HG02885 (cell line): ENCODE results near the gene PRICKLE4.

ENCODE experiments used
- ATAC-seq: cut with Tn5 transposase; IDR thresholded peaks from one replicate; pipeline ENCODE4 v1.9.1; 2021; ENCODE audit warnings: mild to moderate bottlenecking; ENCODE audit not compliant: unreplicated experiment, poor library complexity

The PRICKLE4 gene, protein sequence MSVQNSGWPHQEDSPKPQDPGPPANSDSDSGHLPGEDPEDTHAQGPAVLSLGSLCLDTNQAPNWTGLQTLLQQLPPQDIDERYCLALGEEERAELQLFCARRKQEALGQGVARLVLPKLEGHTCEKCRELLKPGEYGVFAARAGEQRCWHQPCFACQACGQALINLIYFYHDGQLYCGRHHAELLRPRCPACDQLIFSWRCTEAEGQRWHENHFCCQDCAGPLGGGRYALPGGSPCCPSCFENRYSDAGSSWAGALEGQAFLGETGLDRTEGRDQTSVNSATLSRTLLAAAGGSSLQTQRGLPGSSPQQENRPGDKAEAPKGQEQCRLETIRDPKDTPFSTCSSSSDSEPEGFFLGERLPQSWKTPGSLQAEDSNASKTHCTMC

DNA sequence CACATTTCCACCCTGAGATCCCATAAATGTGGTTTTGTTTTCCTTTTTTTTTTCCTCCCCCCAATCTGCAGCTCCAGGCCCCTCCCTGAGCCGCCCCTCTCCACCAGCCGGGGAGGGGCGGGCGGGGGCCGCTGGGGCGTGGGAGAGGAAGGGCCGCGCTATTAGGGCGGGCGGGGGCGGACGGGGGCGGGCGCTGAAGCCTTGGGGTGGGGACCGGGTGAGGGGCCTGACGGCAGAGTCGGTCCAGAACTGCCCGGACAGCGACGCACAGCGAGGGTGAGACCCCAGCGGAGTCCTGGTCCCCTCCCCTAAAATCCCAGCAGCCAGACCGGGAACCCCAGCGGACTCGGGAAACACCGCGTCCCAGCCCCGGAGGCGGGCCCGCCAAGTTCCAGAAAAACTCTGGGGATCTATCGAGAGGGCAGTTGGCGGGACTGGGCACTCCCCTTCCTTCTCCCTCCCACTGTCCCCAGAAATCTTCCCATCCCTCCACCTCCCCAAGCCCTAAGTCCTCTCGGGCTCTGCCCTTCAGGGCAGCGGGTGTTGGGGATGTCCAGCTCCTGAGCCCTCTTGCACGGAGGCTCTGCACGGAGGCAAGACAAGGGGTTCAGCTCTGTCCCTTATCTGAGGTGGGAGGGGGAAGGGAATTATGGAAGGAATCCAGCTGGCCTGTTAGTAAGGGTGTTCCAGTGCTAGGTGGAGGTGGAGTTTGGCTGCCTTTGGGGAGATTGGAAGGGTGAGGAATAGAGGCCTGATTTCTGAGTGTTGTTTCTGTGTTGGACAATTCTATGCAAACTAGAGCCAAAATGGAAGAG is at the start of gene PRICKLE4:
PRICKLE4 (plus strand) TSS at position 232 of the 815 bp plus-strand sequence. CDS start 2,692 bp downstream, outside the sequence.
- peak; percentile 8 for ATAC-seq

DNA sequence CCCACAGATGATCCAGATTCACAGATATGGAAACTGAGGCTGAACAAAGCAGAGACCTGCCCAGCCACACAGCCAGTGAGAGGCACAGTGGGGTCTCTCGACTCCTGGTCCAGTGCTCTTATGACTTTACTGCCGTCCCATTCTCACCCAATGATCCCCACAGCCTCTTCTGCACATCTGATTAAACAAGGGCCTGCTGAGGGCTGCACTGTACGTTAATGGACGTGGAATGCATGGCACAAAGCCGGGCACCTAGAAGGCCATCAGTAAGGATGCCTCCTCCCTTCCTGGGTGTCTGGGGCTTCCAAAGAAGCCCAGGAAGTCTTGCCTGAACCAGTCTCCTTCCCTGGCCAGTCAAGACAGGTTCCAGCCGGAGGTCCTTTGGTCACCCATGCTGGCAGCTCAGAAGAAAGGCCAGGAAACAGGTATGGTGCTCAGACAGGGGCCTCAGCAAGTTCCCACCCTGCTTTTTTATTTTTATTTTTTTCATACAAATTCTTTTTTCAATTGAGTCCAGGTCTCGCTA is 49.0 kb upstream of the PRICKLE4 start:
- ATAC-seq, result no peak

DNA sequence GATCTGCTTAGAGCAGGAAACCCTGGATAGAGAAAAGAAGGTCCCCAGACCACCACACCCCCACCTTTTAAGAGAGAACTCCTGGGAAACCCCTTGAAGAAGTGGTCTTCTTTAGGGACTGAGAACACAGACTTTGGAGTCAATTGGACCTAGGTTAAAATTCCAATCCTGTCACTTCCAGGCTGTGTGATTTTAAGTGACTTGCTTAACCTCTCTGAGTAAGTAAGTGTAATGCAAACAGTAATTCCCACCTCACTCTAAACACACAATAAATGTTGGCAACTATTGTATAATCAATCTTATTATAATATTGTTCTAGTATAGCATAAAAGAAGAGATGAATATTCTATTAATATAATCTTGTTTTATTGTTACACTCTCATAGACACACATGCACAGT is 48.4 kb upstream of the PRICKLE4 start:
- ATAC-seq, result no peak

DNA sequence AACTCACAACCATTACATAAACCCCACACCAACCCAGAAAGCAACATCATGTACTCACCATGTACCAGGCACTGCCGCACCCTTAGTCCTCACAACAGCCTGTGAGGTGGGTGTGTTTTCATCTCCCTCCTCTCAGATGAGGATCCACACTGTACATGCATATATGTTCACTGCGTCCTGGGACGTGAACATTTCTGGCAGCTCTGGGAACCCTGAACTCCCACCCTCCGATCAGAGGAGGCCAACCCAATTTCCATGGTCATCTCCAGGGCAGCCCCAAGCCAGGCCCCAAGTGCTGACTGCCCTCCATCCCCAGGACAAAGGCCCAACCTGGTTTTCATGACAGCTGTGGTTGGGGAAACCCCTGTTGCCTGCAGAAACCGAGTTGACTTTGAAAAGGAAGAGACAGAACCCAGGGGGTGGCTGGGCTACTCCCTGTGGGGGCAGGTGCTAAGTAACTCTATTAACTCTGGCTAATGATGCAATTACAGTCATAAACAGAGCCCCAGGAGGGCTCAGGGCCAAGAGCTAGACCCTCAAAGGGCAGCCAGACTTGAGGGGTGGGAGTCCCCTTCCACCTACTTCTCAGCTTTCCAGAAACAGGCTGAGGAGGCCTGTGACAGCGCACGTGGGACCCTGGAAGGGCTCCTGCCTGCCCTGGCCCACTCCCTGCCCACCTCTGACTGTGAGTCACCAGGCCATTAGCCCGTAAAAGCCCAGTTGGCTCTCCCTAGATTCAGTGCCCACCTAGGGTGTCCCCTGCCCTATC is 47.8 kb upstream of the PRICKLE4 start:
- ATAC-seq, result peak; percentile 31

DNA sequence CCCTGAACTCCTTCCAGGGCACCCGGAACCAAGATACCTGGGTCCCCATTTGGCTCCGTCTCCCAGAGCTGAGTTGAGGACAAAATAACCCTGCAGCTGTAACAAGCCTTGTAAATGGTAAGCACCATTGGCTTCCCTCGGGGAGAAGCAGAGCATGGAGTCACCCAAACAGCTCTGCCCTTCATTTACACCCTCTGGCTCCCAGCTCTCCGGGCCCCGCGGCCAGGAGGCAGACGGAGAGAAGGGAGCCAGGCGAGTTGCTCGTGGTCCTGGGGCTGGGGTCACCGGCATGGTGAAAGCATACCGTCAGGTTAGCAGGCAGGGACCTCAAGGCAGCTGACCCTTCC is 47.2 kb upstream of the PRICKLE4 start:
- no peak for ATAC-seq

DNA sequence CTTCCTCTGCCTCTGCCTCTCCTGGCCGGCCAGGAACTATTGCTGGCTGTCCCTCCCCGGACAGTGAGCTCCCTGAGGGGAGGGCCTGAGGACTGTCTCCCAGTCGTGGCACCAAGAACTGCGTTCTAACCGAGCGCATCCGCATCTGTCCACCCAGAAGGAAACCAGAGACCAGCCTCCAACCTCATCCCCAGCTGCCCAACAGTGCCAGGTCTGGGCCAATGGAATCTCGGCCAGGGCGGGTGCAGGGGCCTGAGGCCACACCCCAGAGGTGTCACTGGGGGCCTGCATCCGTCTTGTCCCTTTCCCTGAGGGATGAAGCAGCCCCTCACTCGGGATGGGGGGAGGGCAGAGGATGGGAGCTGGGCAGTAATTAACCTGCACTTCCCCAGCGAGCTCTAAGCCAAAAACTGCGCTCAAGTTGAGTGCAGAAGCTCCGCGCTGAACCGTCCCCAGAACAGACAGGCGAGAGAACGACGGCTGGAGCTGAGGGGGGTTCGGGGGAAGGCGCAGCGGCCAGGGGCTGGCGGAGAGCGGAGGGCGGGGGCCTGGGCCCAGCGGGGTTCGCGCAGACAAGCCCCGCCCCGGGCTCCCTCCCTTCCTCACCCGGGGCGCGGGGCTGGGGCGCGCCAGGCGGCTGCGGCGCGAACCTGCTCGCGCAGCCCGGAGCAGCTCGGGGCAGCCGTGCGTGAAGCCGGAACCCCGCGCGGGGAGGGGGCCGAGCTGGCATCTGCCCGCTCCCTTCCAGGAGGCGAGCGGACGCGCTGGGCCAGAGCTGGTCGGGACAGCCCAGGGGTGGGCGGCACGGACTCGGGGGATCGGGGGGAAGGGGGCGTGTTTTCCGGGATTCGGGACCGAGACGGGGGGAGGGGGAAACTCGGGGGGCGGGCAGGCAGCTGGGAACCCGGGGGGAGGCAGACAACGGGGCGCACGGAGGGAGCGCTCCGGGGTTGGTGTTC is 46.6 kb upstream of the PRICKLE4 start:
- peak; percentile 56 for ATAC-seq

DNA sequence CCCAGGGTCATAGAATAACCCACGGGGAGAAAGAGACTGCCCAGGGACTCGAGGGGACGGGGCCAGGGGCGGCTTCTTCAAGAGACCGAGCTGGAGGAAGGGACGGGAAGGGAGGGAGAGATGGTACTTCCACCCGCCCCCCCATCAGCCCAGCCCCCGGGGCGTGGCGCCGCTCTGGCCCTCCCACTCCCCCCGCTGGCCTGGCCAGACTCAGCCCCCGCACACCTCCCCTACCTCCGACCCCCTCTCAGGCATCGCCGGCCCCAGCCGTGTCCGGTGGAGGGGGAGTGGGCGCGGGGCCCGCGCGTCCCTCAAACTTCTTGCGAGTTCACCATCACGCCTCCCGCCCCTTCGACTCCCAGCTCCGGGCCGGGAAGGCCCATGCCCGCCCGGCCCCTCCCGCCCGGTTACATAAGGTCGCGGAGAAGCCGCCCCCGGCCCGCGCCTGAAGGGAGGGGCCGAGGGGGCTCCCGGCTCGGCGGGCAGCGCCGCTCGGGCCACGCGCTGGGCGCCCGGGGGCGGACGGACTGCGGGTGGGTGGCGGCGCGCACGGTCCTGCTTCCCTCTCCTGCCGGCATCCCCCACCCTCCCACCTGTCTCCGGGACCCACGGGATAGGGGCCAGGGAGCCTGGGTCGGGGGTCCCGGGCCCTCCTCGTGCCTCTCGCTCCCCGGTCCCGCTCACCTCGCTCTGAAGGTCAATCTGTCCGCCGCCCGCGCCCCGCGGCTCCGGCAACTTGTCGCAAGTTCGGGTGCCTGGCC is 45.7 kb upstream of the PRICKLE4 start:
- ATAC-seq, result peak; percentile 26

DNA sequence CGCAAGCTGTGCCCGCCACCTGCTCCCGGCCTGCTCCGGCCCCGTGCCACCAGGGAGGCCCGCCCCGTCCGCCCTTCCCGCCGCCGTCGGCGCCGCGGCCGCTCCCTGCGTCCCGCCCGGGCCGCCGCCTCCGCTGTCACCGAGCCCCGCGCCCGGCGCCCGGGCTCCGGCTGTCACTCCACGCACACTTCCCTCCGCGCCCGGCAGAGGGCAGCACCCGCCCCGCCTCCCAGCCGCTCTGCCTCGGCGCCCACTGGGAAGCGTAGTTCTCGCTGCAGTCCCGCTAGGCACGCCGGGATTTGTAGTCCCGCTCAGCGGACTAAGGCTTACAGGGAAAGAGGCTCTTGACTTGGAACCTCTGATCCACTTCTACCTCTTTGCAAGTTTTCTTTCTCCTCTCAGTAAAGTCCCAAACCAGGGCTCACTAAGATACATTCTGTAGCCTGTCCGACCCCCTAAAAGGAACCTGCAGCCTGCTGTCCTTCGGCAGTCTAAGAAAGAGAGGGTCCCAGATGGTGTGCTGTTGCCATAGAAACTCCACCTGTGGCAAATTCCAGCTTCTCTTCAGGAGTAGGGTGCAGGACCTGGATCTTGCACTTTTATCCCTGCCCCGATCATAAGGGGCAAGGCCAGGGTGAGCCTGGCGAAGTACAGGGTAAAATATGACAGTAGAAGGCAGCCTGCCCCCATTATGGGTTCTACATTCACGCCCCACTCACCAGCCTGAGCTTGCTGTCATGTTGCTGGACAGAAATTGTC is 45.0 kb upstream of the PRICKLE4 start, which contains the start of gene TFEB:
TFEB (minus strand) TSS at position 182 of the 759 bp plus-strand sequence. CDS start 44,395 bp downstream, outside the sequence.
- peak; percentile 55 for ATAC-seq

DNA sequence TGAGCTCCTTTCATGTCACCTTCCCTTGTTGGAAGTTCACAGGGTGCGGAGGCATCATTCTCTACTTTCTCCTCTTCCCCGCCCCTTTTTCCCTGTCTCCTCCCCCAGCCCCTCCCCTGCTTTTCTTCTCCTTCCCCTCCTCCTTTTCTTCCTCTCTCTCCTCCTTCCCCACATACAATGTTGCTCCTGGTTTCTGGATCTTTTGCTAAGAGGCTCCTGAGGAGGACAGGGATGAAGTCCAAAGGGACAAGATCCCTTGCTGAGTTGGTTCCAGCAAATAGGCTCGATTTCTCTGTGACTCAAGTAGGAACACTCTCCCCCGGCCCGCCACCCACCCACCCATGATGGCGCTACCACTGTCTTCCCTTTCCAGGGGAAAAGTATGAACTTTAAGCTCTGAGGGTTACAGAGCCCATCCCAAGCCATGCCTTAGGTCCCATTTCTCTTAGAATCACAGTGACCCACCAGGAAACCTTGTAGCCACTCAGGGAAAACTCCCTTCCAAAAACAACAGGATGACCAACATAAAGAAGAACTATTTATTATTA is 44.3 kb upstream of the PRICKLE4 start:
- ATAC-seq, result no peak

DNA sequence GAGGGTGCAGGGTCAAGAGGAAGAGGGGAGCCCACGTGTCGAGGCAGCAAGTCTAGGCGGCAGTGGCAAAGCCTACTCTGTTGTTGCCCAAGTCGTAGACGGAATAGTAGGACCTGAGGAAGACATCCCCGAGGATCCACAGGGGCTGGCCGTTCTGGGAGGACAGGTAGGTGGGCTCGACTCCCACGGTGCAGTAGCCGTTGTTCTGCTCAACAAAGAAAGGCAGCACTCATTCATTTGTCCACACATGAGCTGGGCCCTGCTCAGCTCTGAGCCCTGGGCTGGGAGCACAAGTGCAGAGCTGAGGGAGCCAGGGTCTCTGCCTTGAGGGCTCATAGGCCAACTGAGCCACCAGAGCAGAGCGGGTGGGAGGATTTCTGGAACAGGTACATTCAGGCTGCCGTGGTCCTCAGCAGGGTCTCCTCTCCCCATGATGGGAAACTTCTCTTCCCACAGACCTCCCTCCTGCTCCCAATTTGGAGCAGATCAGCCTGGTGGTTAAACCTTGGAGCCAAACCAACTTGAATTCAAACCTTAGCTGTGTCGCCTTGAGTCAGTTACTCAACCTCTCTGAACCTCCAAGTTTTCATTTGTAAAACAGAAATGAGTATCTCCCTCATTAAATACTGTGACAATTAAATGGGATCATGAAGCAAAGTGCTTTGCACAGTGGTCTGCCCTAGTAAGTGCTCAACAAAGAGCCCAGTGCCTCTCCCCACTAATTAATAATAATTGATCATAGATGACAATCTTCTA is 43.6 kb upstream of the PRICKLE4 start:
- ATAC-seq, result no peak

DNA sequence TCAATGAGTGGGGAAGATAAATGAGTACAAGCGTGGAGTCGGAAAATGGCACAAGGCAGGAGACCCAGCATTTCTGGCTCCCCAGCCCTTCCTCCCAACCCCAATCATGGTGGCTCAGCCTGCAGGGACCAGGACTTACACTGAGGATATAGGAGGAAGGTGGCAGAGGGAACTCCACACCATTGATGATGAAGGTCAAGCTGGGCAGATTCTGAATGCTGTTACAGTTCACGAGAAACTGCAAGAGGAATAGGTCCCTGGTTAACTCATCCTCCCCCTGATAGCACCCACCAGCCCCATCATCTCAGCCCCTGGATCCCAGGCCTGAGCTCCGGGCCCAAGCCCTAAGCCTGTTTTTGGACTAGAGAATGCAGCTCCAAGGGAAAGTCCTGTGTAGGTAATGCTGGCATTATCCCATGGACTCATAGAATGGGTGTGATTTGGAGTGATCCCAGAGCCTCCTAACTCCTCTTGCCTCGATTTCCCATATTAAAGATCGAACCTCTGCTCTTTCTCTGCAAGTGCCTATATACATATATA is 42.9 kb upstream of the PRICKLE4 start:
- ATAC-seq, result no peak

DNA sequence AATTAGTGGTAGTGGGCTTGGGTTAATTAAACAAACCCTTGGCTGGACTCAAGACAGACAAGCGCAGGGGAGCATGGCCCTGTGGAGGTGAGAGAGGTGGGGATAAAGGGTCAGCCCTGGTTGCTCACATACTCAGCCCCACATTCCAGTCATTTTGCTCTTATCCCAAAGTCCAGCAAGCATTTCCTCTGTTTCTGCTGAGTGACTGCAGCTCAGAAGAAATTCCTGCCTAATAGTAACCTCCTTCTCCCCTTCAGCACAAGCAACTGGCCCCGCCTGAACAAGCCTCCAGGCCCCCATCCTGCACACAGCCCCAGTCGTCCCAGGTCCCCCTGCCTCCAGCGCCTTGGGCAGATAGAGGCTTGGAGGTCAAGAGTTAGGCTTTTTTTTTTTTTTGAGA is 41.5 kb upstream of the PRICKLE4 start:
- ATAC-seq, result no peak

DNA sequence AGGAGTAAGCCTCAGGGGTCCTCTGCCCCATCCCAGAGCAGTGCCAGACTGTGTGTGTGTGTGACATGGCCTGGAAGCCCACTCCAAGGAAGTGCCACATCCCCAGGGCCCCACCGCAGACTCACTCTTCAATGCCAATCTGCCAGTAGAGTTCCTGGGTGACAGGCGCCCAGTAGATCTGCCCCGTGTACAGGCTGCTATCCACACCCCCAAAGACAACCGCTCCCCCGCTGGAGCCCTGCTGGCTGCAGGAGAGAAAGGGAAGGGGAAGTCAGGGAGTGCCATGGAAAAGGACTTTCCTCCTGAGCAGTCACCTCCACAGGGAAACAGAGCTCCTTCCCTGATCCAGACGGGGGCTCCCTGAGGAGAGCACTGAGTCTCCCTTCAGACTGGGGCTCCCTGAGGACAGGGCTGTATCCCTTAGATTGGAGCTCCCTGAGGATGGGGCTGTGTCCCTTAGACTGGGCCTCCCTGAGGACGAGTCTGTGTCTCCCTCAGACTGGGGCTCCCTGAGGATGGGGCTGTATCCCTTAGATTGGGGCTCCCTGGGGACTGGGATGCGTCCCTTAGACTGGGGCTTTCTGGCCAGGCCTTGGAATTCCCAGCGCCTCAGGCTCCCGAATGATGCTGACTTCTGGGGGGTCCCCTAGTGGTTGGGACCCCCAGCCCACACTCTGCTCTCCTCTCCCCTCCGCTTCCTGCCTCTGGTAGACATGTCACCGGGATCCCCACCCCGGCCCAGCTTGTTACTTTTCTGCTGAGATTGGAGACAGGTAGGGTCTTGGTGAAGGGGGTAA is 40.0 kb upstream of the PRICKLE4 start:
- ATAC-seq, result no peak

DNA sequence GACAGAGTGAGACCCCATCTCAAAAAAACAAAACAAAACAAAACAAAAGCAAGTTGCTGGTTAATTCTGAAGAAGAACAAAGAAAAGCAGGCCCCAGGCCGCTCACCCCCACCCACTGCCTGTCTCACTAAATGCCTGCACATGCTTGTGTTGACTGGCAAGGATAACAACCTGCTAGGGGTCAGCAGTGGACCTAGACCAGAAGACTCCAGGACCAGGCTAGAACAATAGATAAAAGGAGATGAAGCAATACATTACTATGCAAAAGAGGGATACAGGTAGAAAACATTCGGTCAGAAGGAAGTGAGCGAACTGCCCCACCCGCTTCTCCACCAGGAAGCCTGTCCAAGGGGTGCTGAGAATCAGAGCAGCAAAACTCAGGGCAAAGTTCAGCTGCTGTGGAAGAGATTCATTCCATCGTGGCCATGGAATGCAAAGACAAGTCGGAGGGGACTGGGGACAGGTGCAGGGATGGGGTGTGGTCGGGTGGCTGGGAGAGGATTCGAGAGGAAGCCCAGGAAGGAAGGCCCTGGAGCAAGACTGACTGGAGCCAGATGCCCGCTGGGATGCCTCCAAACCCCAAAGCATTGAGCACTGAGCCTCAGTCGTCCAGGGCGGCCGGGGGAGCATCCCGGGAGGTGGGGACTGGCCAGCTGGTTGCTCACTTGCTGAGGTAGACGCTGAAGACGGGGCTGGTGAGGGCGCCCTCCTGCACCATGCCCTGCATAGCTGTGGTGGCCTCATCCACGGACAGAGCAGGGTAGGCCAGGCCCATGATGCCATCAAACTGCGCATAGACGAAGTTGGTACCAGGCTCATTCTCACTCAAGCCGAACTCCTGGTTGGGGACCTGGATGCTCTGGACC is 38.7 kb upstream of the PRICKLE4 start:
- no peak for ATAC-seq
